Endothelial cell of umbilical vein (primary cell): ENCODE measurements around the gene OAF. TPM values are rescaled to one million over a fixed set of nuclear protein-coding genes. Genes with fewer than 3 reads are reported as not detected.

Experiments used
- BruUV-seq: library from RNA; stranded (reverse); fragments of 400-500 nt; replicated peaks from 2 replicates; lab custom pipeline; 2021; lab: Mats Ljungman, UMichigan
- CTCF ChIA-PET: fragments of 300-600, 350-600 bp; sonication (Branson Sonifier 250); formaldehyde crosslinking; loops from one replicate; lab custom pipeline; 2021; ENCODE audit warnings: antibody characterized with exemption, inconsistent platforms; lab: Charles Lee
- POLR2A ChIA-PET: fragments of 300-600, 350-600 bp; sonication (Branson Sonifier 250); formaldehyde crosslinking; loops from one replicate; lab custom pipeline; 2021; ENCODE audit warnings: antibody characterized with exemption, inconsistent platforms; lab: Charles Lee
- DNase-seq: peaks from one replicate; pipeline ENCODE4 v3.0.0-alpha.2; 2011; ENCODE audit warnings: low read depth, low spot score
- FAIRE-seq: peaks from 2 replicates; lab custom pipeline; 2011; peaks lifted over from hg19 to GRCh38; lab: Jason Lieb, UNC
- H2AFZ ChIP-seq: 2 replicates; pipeline ENCODE4 v1.6.0; 2012; ENCODE audit warnings: low read depth, low read length, control low read depth, inconsistent platforms
- H3K27ac ChIP-seq: 2 replicates; pipeline ENCODE4 v1.5.1; 2011; ENCODE audit warnings: low read depth, mild to moderate bottlenecking, control low read depth, low read length, moderate library complexity; ENCODE audit not compliant: insufficient read depth
- H3K27me3 ChIP-seq, 2 experiments: 2 replicates each; pipeline versions ENCODE4 v1.6.0 to v1.6.1; 2011; ENCODE audit warnings: low read length in 2 of 2, mixed read lengths in 1 of 2; ENCODE audit not compliant: control insufficient read depth in 2 of 2, insufficient read depth in 2 of 2
- H3K36me3 ChIP-seq, 2 experiments: 2 replicates in 1 of 2; 3 replicates in 1 of 2; pipeline ENCODE4 v1.5.1; 2011; ENCODE audit warnings: low read length in 2 of 2, mild to moderate bottlenecking in 1 of 2, moderate library complexity in 1 of 2; ENCODE audit not compliant: control insufficient read depth in 2 of 2, insufficient read depth in 2 of 2; ENCODE audit errors: extremely low read depth in 1 of 2
- H3K4me1 ChIP-seq: 3 replicates; pipeline ENCODE4 v1.5.1; 2011; ENCODE audit warnings: mild to moderate bottlenecking, low read length; ENCODE audit not compliant: control insufficient read depth, insufficient read depth; ENCODE audit errors: extremely low read depth
- H3K4me2 ChIP-seq: 2 replicates; pipeline ENCODE4 v1.6.1; 2011; ENCODE audit warnings: low read length, control low read depth, mixed read lengths; ENCODE audit not compliant: insufficient read depth
- H3K4me3 ChIP-seq, 3 experiments: fragments of 200-600 bp in 1 of 3; sonication (generic), shearing (Covaris generic) in 1 of 3; replicated peaks in 1 of 3; 2 replicates each; pipeline ENCODE4 v1.5.1; 2011 to 2016; ENCODE audit warnings: control low read depth in 3 of 3, low read length in 3 of 3, mild to moderate bottlenecking in 2 of 3, inconsistent platforms in 1 of 3, low read depth in 1 of 3, moderate library complexity in 1 of 3; ENCODE audit not compliant: insufficient read depth in 1 of 3
- H3K79me2 ChIP-seq: 2 replicates; pipeline ENCODE4 v1.6.0; 2012; ENCODE audit warnings: low read length, inconsistent platforms; ENCODE audit not compliant: control insufficient read depth, insufficient read depth
- H3K9ac ChIP-seq: replicated peaks from 2 replicates; pipeline ENCODE3; 2011; ENCODE audit warnings: low read length, control low read depth; ENCODE audit not compliant: insufficient read depth; ENCODE audit errors: extremely low read depth
- H3K9me1 ChIP-seq: replicated peaks from 3 replicates; pipeline ENCODE4 v1.6.0; 2011; ENCODE audit warnings: mild to moderate bottlenecking, low read length; ENCODE audit not compliant: control insufficient read depth, insufficient read depth; ENCODE audit errors: extremely low read depth
- H3K9me3 ChIP-seq: replicated peaks from 2 replicates; pipeline ENCODE4 v1.5.1; 2012; ENCODE audit warnings: low read length, inconsistent platforms; ENCODE audit not compliant: control insufficient read depth, insufficient read depth
- H4K20me1 ChIP-seq: replicated peaks from 2 replicates; pipeline ENCODE3; 2011; ENCODE audit warnings: mild to moderate bottlenecking, low read length; ENCODE audit not compliant: control insufficient read depth, insufficient read depth; ENCODE audit errors: extremely low read depth
- EZH2 ChIP-seq: IDR thresholded peaks from 2 replicates; pipeline ENCODE4 v1.6.1; 2012; ENCODE audit warnings: borderline replicate concordance, low read depth, mild to moderate bottlenecking, moderate library complexity, low read length, inconsistent platforms; ENCODE audit not compliant: severe bottlenecking
- FOS ChIP-seq: IDR thresholded peaks from 2 replicates; pipeline ENCODE4 v1.6.1; 2011; ENCODE audit warnings: mild to moderate bottlenecking, low read length, moderate library complexity, borderline replicate concordance; ENCODE audit not compliant: insufficient read depth
- GATA2 ChIP-seq: IDR thresholded peaks from 2 replicates; pipeline ENCODE4 v1.7.0; 2011; ENCODE audit warnings: low read depth, mild to moderate bottlenecking, moderate library complexity, mixed read lengths, low read length; ENCODE audit not compliant: insufficient read length, insufficient read depth
- JUN ChIP-seq: IDR thresholded peaks from 2 replicates; pipeline ENCODE4 v1.6.1; 2011; ENCODE audit warnings: borderline replicate concordance, low read depth; ENCODE audit not compliant: insufficient read length, insufficient read depth
- MYC ChIP-seq: IDR thresholded peaks from one replicate; pipeline ENCODE4 v1.6.1; 2011; ENCODE audit warnings: mild to moderate bottlenecking, low read depth, low read length
- POLR2A ChIP-seq: IDR thresholded peaks from 2 replicates; pipeline ENCODE4 v1.6.1; 2012; ENCODE audit warnings: low read depth, mild to moderate bottlenecking, control low read depth, low read length
- POLR2AphosphoS5 ChIP-seq: IDR thresholded peaks from 2 replicates; pipeline ENCODE4 v1.6.1; 2012; ENCODE audit warnings: low read depth, mild to moderate bottlenecking, control low read depth, low read length, moderate library complexity; ENCODE audit not compliant: insufficient read depth
- dilution Hi-C: fragments of 300-500 bp; cut with MboI; formaldehyde crosslinking; loops from one replicate; pipeline ENCODE4 v1.15.0; 2019; ENCODE audit warnings: low sequenced_read_pairs; ENCODE audit not compliant: extremely low pct_ligation_motif_present
- intact Hi-C: fragments of 100-400 bp; cut with micrococcal nuclease; formaldehyde crosslinking; loops from one replicate; pipeline ENCODE4 v1.10.0; 2022
- polyA plus RNA-seq, 4 experiments: library from polyadenylated mRNA; depleted of rRNA in 3 of 4; stranded (reverse) in 3 of 4; unstranded in 1 of 4; fragments of >200 nt; gene quantifications; 2 replicates each; pipeline versions ENCODE4 v1.2.1 to v1.2.3, GENCODE V29; 2011 to 2012; ENCODE audit warnings: missing spikeins in 1 of 4
- total RNA-seq: library from RNA; stranded (reverse); gene quantifications from 2 replicates; pipeline ENCODE4 v1.2.3, GENCODE V29; 2021
- TF ChIP-seq, protein P1 (sequence below): IDR thresholded peaks from 2 replicates; pipeline ENCODE4 v1.6.1; 2011; ENCODE audit not compliant: insufficient read depth, insufficient read length
- TF ChIP-seq, protein P2 (sequence below), 2 donors: IDR thresholded peaks; 1 replicate in 1 of 2; 2 replicates in 1 of 2; pipeline ENCODE4 v1.5.1; 2011; ENCODE audit warnings: low read length in 2 of 2, mild to moderate bottlenecking in 2 of 2, moderate library complexity in 2 of 2, control low read depth in 1 of 2, inconsistent platforms in 1 of 2, low read depth in 1 of 2; ENCODE audit not compliant: insufficient read depth in 1 of 2; ENCODE audit errors: extremely low read depth in 1 of 2

Gene OAF
- total and polyA plus RNA-seq, 2 donors (not counting 3 experiments of a cell fraction or from before 2014, with no cell fraction given) = 32.1 to 33.8 TPM

DNA sequence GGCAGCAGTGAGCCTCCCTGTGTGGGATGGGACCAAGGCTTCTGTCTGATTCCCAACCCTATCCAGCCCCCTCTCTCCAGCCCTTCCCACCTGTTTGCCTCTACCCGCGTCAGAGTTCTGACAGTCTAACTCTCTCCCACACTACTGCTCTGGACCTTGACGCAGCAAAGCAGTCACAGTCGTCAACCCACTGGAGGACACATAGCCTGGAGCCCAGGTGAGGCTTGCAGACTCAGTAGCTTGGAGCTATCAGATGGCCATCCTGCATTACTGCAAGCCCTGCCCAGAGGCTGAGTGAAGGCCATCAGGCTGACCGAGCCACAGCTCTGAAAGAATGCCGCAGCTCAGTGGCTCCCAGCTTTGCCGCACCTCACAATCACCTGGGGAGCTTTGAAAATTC is 3.7 kb downstream of the OAF start:
- H3K9ac ChIP-seq = no peak overlapping the region
- peaks cover 27% of the 10 kb centered on the region for H3K4me1 ChIP-seq
- no peak overlapping the region for H3K4me2 ChIP-seq
- no peak overlapping the region for H3K4me3 ChIP-seq
- intact Hi-C loops (loop anchor here (5.0 to 10.0 kb wide), 4 partner anchors 350 to 860 kb away; partner anchors contain the start of gene NECTIN1), dilution Hi-C loops (no loop called here)
- no TSS peak for BruUV-seq
- no peak for TF ChIP-seq POLR2A
- TF ChIP-seq, protein P1, sequence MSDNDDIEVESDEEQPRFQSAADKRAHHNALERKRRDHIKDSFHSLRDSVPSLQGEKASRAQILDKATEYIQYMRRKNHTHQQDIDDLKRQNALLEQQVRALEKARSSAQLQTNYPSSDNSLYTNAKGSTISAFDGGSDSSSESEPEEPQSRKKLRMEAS = no peak
- TF ChIP-seq EZH2 = no peak
- TF ChIP-seq, protein P2, sequence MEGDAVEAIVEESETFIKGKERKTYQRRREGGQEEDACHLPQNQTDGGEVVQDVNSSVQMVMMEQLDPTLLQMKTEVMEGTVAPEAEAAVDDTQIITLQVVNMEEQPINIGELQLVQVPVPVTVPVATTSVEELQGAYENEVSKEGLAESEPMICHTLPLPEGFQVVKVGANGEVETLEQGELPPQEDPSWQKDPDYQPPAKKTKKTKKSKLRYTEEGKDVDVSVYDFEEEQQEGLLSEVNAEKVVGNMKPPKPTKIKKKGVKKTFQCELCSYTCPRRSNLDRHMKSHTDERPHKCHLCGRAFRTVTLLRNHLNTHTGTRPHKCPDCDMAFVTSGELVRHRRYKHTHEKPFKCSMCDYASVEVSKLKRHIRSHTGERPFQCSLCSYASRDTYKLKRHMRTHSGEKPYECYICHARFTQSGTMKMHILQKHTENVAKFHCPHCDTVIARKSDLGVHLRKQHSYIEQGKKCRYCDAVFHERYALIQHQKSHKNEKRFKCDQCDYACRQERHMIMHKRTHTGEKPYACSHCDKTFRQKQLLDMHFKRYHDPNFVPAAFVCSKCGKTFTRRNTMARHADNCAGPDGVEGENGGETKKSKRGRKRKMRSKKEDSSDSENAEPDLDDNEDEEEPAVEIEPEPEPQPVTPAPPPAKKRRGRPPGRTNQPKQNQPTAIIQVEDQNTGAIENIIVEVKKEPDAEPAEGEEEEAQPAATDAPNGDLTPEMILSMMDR (IDR thresholded peaks at IDR 0.05; ENCODE audit: extremely low read depth in 1 of 2, insufficient read depth in 1 of 2, low read depth in 1 of 2, low read length in 2 of 2) = no peak
- no peak for TF ChIP-seq MYC
- no peak for TF ChIP-seq GATA2
- no peak for TF ChIP-seq POLR2AphosphoS5
- TF ChIP-seq FOS = no peak
- no peak for TF ChIP-seq JUN
- CTCF ChIA-PET = interaction anchor here (1.8 to 5.0 kb wide), 3 partner anchors 10 to 88 kb away, joined by 8 to 19 read pairs (median 13); no protein-coding TSS in a partner anchor
- H2AFZ ChIP-seq = no peak overlapping the region
- no peaks in the 10 kb centered on the region for H3K9me3 ChIP-seq
- H4K20me1 ChIP-seq = no peaks in the 10 kb centered on the region
- no peak overlapping the region for H3K27ac ChIP-seq
- POLR2A ChIA-PET = no interaction called here
- no peaks in the 10 kb centered on the region for H3K36me3 ChIP-seq
- DNase-seq (no peak), FAIRE-seq (no peak)
- H3K79me2 ChIP-seq = peaks cover 9% of the 10 kb centered on the region
- H3K9me1 ChIP-seq = no peaks in the 10 kb centered on the region
- no peaks in the 10 kb centered on the region for H3K27me3 ChIP-seq
